ENCODE results near the gene TUBGCP2.

- TF ChIP-seq CTCF (IDR thresholded peaks at IDR 0.05) (no peak), POLR2A (IDR thresholded peaks at IDR 0.05) (no peak), POLR2AphosphoS5 (IDR thresholded peaks at IDR 0.05) (no peak), EP300 (IDR thresholded peaks at IDR 0.05) (no peak)
Measured at GRCh38 chr10:133326745-133327650, 18.3 kb upstream of the TUBGCP2 start.

Data from suprapubic skin (tissue), 4 donors.